ENCODE measurements around the gene ICE1. TPM values are rescaled to one million over a fixed set of nuclear protein-coding genes. Genes with fewer than 3 reads are reported as not detected.
"Not testable (repeated sequence)": the region's sequence is repeated elsewhere in the genome, so short reads cannot be mapped to it uniquely, and the experiment has no call there.

ICE1 gene
- total and polyA plus RNA-seq, 2 donors from 2014 or later = 6.7 to 32.8 TPM

DNA sequence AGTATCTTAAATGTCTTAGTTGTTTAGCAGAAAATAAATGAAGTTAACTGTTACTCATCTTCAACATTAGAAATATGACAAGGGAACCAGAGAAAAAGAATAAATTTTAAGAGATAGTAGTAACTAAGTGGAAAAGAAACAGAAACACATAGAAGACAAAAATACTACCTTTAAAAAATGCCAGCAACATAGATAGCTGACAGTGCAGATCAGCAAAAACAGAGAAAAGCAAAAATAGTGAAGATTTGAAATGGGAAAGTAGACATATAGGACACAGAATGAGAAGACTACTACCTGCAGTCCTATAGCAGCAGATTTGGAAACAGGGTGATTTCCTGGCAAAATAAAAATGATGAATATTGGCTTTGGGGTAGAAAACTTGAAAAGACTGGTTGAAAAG, 48.5 kb downstream of the ICE1 start:
- no peaks in the 10 kb centered on the region for H3K27me3 ChIP-seq (ENCODE audit: control insufficient read depth, insufficient read depth, low read length)
- no peaks in the 10 kb centered on the region for H3K9me3 ChIP-seq (ENCODE audit: control insufficient read depth in 2 of 3, insufficient read depth in 1 of 3, low read length in 3 of 3)
- H3K4me1 ChIP-seq (ENCODE audit: control insufficient read depth in 2 of 3, insufficient read depth in 2 of 3, low read depth in 1 of 3, low read length in 3 of 3) = peaks cover 0 to 3% (median 0%) of the 10 kb centered on the region in 3 donors
- H3K36me3 ChIP-seq (ENCODE audit: control insufficient read depth in 2 of 3, insufficient read depth in 3 of 3, low read length in 3 of 3) = peaks cover 0 to 14% (median 7%) of the 10 kb centered on the region in 3 donors
- no peak overlapping the region for H3K27ac ChIP-seq (ENCODE audit: low read depth in 2 of 2, low read length in 2 of 2)
- FAIRE-seq = no peak
- TF ChIP-seq, protein P1, sequence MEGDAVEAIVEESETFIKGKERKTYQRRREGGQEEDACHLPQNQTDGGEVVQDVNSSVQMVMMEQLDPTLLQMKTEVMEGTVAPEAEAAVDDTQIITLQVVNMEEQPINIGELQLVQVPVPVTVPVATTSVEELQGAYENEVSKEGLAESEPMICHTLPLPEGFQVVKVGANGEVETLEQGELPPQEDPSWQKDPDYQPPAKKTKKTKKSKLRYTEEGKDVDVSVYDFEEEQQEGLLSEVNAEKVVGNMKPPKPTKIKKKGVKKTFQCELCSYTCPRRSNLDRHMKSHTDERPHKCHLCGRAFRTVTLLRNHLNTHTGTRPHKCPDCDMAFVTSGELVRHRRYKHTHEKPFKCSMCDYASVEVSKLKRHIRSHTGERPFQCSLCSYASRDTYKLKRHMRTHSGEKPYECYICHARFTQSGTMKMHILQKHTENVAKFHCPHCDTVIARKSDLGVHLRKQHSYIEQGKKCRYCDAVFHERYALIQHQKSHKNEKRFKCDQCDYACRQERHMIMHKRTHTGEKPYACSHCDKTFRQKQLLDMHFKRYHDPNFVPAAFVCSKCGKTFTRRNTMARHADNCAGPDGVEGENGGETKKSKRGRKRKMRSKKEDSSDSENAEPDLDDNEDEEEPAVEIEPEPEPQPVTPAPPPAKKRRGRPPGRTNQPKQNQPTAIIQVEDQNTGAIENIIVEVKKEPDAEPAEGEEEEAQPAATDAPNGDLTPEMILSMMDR (IDR thresholded peaks at IDR 0.05; ENCODE audit: borderline replicate concordance, extremely low read depth, insufficient read depth) = no peak
- no peak overlapping the region for H3K4me3 ChIP-seq (ENCODE audit: low read length in 3 of 3)
- H3K9ac ChIP-seq (ENCODE audit: low read length in 3 of 3) = no peak overlapping the region
- no peak for DNase-seq
- intact Hi-C loops (cut with DNase I) = no loop called here

DNA sequence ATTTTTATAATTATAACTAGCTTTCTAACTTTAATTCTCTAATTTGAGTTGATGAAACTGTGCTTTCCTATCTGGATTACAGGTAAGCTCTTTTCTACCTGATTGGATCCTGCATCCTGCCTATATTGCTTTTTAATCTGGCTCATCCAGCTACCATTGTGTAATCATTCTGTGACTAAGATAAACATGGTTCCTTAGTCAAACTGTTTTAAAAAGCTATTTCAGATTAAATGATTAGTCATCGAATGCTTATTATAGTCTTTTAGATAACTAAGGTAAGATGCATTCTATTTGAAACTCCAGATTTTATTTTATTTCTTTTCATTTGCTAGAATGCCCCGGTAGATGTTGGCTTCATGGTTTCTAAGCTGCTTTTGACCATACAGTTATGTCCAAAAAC, 50.7 kb downstream of the ICE1 start:
- H3K36me3 ChIP-seq (ENCODE audit: control insufficient read depth in 2 of 3, insufficient read depth in 3 of 3, low read length in 3 of 3) = peaks cover 5 to 7% (median 5%) of the 10 kb centered on the region in 3 donors
- intact Hi-C loops (cut with DNase I) = no loop called here
- no peak overlapping the region for H3K9ac ChIP-seq (ENCODE audit: low read length in 3 of 3)
- no peaks in the 10 kb centered on the region for H3K4me1 ChIP-seq (ENCODE audit: control insufficient read depth in 2 of 3, insufficient read depth in 2 of 3, low read depth in 1 of 3, low read length in 3 of 3)
- no peak overlapping the region for H3K4me3 ChIP-seq (ENCODE audit: low read length in 3 of 3)
- TF ChIP-seq, protein P1 (IDR thresholded peaks at IDR 0.05; ENCODE audit: borderline replicate concordance, extremely low read depth, insufficient read depth) = no peak
- no peak overlapping the region for H3K27ac ChIP-seq (ENCODE audit: low read depth in 2 of 2, low read length in 2 of 2)
- no peaks in the 10 kb centered on the region for H3K9me3 ChIP-seq (ENCODE audit: control insufficient read depth in 2 of 3, insufficient read depth in 1 of 3, low read length in 3 of 3)
- no peak for DNase-seq
- no peak for FAIRE-seq
- no peaks in the 10 kb centered on the region for H3K27me3 ChIP-seq (ENCODE audit: control insufficient read depth, insufficient read depth, low read length)

DNA sequence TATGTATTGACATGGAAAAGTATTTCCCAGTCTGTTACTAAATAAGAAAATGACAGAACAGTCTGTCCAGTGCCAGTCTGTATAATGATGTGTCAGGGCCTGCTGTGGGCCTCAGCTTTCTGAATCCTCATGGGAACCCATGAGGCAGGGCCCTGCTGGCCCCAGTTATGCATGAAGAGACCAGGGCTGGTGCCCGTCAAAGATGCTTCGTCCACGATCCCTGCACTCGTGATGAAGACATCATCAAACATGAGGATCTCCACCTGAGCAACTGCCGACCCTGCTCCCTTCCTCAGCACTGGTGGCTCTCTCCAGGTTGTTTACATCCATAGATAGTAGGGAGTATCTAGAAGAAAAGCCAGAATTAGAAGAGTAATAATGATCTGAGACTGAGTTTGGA, 52.5 kb downstream of the ICE1 start:
- TF ChIP-seq, protein P1 (IDR thresholded peaks at IDR 0.05; ENCODE audit: borderline replicate concordance, extremely low read depth, insufficient read depth) = no peak
- H3K27ac ChIP-seq (ENCODE audit: low read depth in 2 of 2, low read length in 2 of 2) = no peak overlapping the region
- no peak overlapping the region for H3K4me3 ChIP-seq (ENCODE audit: low read length in 3 of 3)
- DNase-seq (no peak), FAIRE-seq (no peak)
- no peaks in the 10 kb centered on the region for H3K27me3 ChIP-seq (ENCODE audit: control insufficient read depth, insufficient read depth, low read length)
- no peaks in the 10 kb centered on the region for H3K9me3 ChIP-seq (ENCODE audit: control insufficient read depth in 2 of 3, insufficient read depth in 1 of 3, low read length in 3 of 3)
- no peaks in the 10 kb centered on the region for H3K4me1 ChIP-seq (ENCODE audit: control insufficient read depth in 2 of 3, insufficient read depth in 2 of 3, low read depth in 1 of 3, low read length in 3 of 3)
- H3K9ac ChIP-seq (ENCODE audit: low read length in 3 of 3) = no peak overlapping the region
- H3K36me3 ChIP-seq (ENCODE audit: control insufficient read depth in 2 of 3, insufficient read depth in 3 of 3, low read length in 3 of 3) = peaks cover 3 to 7% (median 5%) of the 10 kb centered on the region in 3 donors
- intact Hi-C loops (cut with DNase I) = no loop called here

DNA sequence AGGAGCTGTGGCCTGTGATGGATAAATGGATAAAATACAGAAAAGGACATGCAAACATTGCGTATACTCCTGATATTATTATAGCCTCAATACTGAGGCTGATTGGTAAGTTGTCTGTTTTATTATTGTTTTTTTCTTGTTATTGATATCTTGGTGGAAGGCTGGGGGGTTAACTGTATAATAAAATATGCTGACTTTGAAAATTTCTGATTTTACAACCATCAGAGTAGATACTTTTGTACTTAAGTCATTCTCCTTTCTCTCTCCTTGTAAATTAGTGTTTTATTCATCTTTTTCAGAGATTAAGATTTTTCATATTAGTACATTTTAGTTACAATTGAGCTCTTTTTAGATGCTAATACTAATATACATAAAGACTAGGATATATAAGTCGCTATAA, 53.5 kb downstream of the ICE1 start:
- Histone ChIP-seq H3K36me3 (ENCODE audit: control insufficient read depth in 2 of 3, insufficient read depth in 3 of 3, low read length in 3 of 3) (peaks cover 2 to 7% (median 5%) of the 10 kb centered on the region in 3 donors), H3K4me3 (ENCODE audit: low read length in 3 of 3) (no peak overlapping the region), H3K4me1 (ENCODE audit: control insufficient read depth in 2 of 3, insufficient read depth in 2 of 3, low read depth in 1 of 3, low read length in 3 of 3) (no peaks in the 10 kb centered on the region), H3K27ac (ENCODE audit: low read depth in 2 of 2, low read length in 2 of 2) (no peak overlapping the region), H3K27me3 (ENCODE audit: control insufficient read depth, insufficient read depth, low read length) (no peaks in the 10 kb centered on the region), H3K9me3 (ENCODE audit: control insufficient read depth in 2 of 3, insufficient read depth in 1 of 3, low read length in 3 of 3) (no peaks in the 10 kb centered on the region), H3K9ac (ENCODE audit: low read length in 3 of 3) (no peak overlapping the region)
- no peak for DNase-seq
- no peak for FAIRE-seq
- intact Hi-C loops (cut with DNase I) = no loop called here
- TF ChIP-seq, protein P1 (IDR thresholded peaks at IDR 0.05; ENCODE audit: borderline replicate concordance, extremely low read depth, insufficient read depth) = no peak

DNA sequence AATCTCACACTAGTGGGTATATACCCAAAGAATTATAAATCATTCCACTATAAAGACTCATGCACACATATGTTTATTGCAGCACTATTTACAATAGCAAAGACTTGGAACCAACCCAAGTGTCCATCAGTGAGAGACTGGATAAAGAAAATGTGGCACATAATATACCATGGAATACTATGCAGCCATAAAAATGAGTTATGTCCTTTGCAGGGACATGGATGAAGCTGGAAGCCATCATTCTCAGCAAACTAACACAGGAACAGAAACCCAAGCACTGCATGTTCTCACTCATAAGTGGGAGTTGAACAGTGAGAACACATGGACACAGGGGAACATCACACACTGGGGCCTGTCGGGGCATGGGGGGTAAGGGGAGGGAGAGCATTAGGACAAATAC, 57.1 kb downstream of the ICE1 start:
- H3K4me3 ChIP-seq (ENCODE audit: low read length in 3 of 3); intact Hi-C loops (cut with DNase I); H3K9me3 ChIP-seq (ENCODE audit: control insufficient read depth in 2 of 3, insufficient read depth in 1 of 3, low read length in 3 of 3); DNase-seq; H3K27me3 ChIP-seq (ENCODE audit: control insufficient read depth, insufficient read depth, low read length); H3K36me3 ChIP-seq (ENCODE audit: control insufficient read depth in 2 of 3, insufficient read depth in 3 of 3, low read length in 3 of 3); H3K27ac ChIP-seq (ENCODE audit: low read depth in 2 of 2, low read length in 2 of 2); FAIRE-seq; H3K9ac ChIP-seq (ENCODE audit: low read length in 3 of 3): not testable (repeated sequence)
- H3K4me1 ChIP-seq (ENCODE audit: control insufficient read depth in 2 of 3, insufficient read depth in 2 of 3, low read depth in 1 of 3, low read length in 3 of 3) = peaks cover 0 to 15% (median 0%) of the 10 kb centered on the region in 3 donors

All from kidney (tissue), 14 donors.